GM18519 (cell line): ENCODE data around the gene OR10A3.

Experiments used
- ATAC-seq: cut with Tn5 transposase; IDR thresholded peaks from one replicate; pipeline ENCODE4 v1.9.1; 2021; ENCODE audit warnings: mild to moderate bottlenecking, moderate library complexity; ENCODE audit not compliant: unreplicated experiment, low FRiP score

Gene OR10A3

GRCh38 chr11:7944123-7944522, 2.6 kb upstream of the OR10A3 start:
- no peak for ATAC-seq

GRCh38 chr11:7941146-7941545, 362 bp downstream of the OR10A3 start:
- no peak for ATAC-seq

GRCh38 chr11:7936615-7937014, 4.9 kb downstream of the OR10A3 start:
- no peak for ATAC-seq

- no peak for ATAC-seq
These were observed 10.3 kb downstream of the OR10A3 start, which contains the start of gene OR10A6 for GRCh38 chr11:7931168-7931567. Gene OR10A6 (minus strand): TSS chr11:7931268. CDS start chr11:7928662, 2,606 bp downstream.

GRCh38 chr11:7927635-7928034, 13.9 kb downstream of the OR10A3 start:
- no peak for ATAC-seq

- ATAC-seq: no peak
These were observed 17.0 kb downstream of the OR10A3 start for GRCh38 chr11:7924536-7924935.

- ATAC-seq: no peak
These were observed 23.4 kb downstream of the OR10A3 start for GRCh38 chr11:7918141-7918540.

- ATAC-seq: no peak
These were observed 30.5 kb downstream of the OR10A3 start for GRCh38 chr11:7911011-7911410.

GRCh38 chr11:7910286-7910788, 31.2 kb downstream of the OR10A3 start:
- no peak for ATAC-seq

- ATAC-seq: no peak
These were observed 31.8 kb downstream of the OR10A3 start for GRCh38 chr11:7909585-7910285.

- ATAC-seq: no peak
These were observed 34.4 kb downstream of the OR10A3 start for GRCh38 chr11:7907121-7907520.

- no peak for ATAC-seq
These were observed 35.0 kb downstream of the OR10A3 start for GRCh38 chr11:7906481-7906880.

- no peak for ATAC-seq
These were observed 35.5 kb downstream of the OR10A3 start for GRCh38 chr11:7905961-7906429.

GRCh38 chr11:7905549-7905948, 36.0 kb downstream of the OR10A3 start:
- ATAC-seq: no peak

- ATAC-seq: no peak
These were observed 36.6 kb downstream of the OR10A3 start for GRCh38 chr11:7904917-7905316.

GRCh38 chr11:7903940-7904339, 37.6 kb downstream of the OR10A3 start:
- no peak for ATAC-seq

- no peak for ATAC-seq
These were observed 40.1 kb downstream of the OR10A3 start for GRCh38 chr11:7901319-7901854.

GRCh38 chr11:7900686-7901085, 40.8 kb downstream of the OR10A3 start:
- no peak for ATAC-seq

GRCh38 chr11:7899418-7899817, 42.1 kb downstream of the OR10A3 start:
- no peak for ATAC-seq

GRCh38 chr11:7898666-7899283, 42.7 kb downstream of the OR10A3 start:
- no peak for ATAC-seq

GRCh38 chr11:7896009-7896785, 45.3 kb downstream of the OR10A3 start:
- no peak for ATAC-seq
